WTC11 (cell line): ENCODE results near the gene LCN12. TPM values are rescaled to one million over a fixed set of nuclear protein-coding genes. Genes with fewer than 3 reads are reported as not detected.
A peak's percentile ranks its signal among the peaks of the same experiment; 100 is the strongest.

Source experiments
- ATAC-seq: fragments of 200-7000 bp; cut with Tn5 transposase; 2 replicates; pipeline ENCODE4 v1.10.0; 2021; ENCODE audit warnings: mild to moderate bottlenecking, moderate library complexity
- CTCF ChIA-PET: fragments of 300-600 bp; sonication (Branson Sonifier 250); formaldehyde crosslinking; loops from one replicate; lab custom pipeline; 2021; ENCODE audit warnings: antibody characterized with exemption; lab: Charles Lee
- POLR2A ChIA-PET: fragments of 350-600 bp; sonication (Branson Sonifier 250); formaldehyde crosslinking; loops from one replicate; lab custom pipeline; 2021; ENCODE audit warnings: antibody characterized with exemption; lab: Charles Lee
- DNase-seq: peaks from one replicate; pipeline ENCODE4 v3.0.0; 2021; ENCODE audit warnings: low spot score
- H3K27ac Mint-ChIP-seq: 2 replicates; pipeline ENCODE4 v1.8.0; 2021; ENCODE audit warnings: mixed read lengths
- H3K27me3 Mint-ChIP-seq: 2 replicates; pipeline ENCODE4 v1.8.0; 2021; ENCODE audit warnings: low read depth, mild to moderate bottlenecking, moderate library complexity, mixed read lengths
- H3K36me3 Mint-ChIP-seq: 2 replicates; pipeline ENCODE4 v1.8.0; 2021; ENCODE audit warnings: mixed read lengths
- H3K4me1 Mint-ChIP-seq: 2 replicates; pipeline ENCODE4 v1.8.0; 2022; ENCODE audit warnings: mixed read lengths
- H3K4me3 Mint-ChIP-seq: 2 replicates; pipeline ENCODE4 v1.8.0; 2021; ENCODE audit warnings: mild to moderate bottlenecking, moderate library complexity, mixed read lengths
- H3K9me3 Mint-ChIP-seq: 2 replicates; pipeline ENCODE4 v1.8.0; 2021; ENCODE audit warnings: mixed read lengths
- AFF4 ChIP-seq: sonication (generic); formaldehyde crosslinking; IDR thresholded peaks from 2 replicates; pipeline ENCODE4 v1.8.1; 2023; ENCODE audit warnings: mild to moderate bottlenecking, missing genetic modification reagents, borderline replicate concordance
- AR ChIP-seq: fragments of 250-450 bp; sonication (Bioruptor Pico); IDR thresholded peaks from 2 replicates; pipeline ENCODE4 v1.9.0; 2021; ENCODE audit warnings: mild to moderate bottlenecking
- ATF1 ChIP-seq: sonication (generic); formaldehyde crosslinking; IDR thresholded peaks from 2 replicates; pipeline ENCODE4 v1.8.1; 2023; ENCODE audit warnings: mild to moderate bottlenecking, moderate library complexity, missing genetic modification reagents
- ATF6 ChIP-seq: sonication (generic); formaldehyde crosslinking; IDR thresholded peaks from 2 replicates; pipeline ENCODE4 v1.8.1; 2023; ENCODE audit warnings: mild to moderate bottlenecking, missing genetic modification reagents
- ERG ChIP-seq: fragments of 250-450 bp; sonication (Bioruptor Pico); IDR thresholded peaks from 2 replicates; pipeline ENCODE4 v1.8.0; 2021; ENCODE audit warnings: mild to moderate bottlenecking
- FOXJ3 ChIP-seq: sonication (generic); formaldehyde crosslinking; IDR thresholded peaks from 2 replicates; pipeline ENCODE4 v1.9.0; 2021; ENCODE audit warnings: missing genetic modification reagents, mild to moderate bottlenecking, borderline replicate concordance
- IRF2 ChIP-seq: sonication (generic); formaldehyde crosslinking; IDR thresholded peaks from 2 replicates; pipeline ENCODE4 v1.8.0; 2022; ENCODE audit warnings: low read depth, missing genetic modification reagents, borderline replicate concordance
- KAT7 ChIP-seq: sonication (generic); formaldehyde crosslinking; IDR thresholded peaks from 2 replicates; pipeline ENCODE4 v1.8.1; 2023; ENCODE audit warnings: missing genetic modification reagents, mild to moderate bottlenecking, borderline replicate concordance
- NFATC4 ChIP-seq: fragments of 250-450 bp; sonication (Bioruptor Pico); IDR thresholded peaks from 2 replicates; pipeline ENCODE4 v1.9.0; 2021; ENCODE audit warnings: mild to moderate bottlenecking
- NFYB ChIP-seq: sonication (generic); formaldehyde crosslinking; conservative IDR thresholded peaks from 2 replicates; pipeline ENCODE4 v1.8.0; 2022; ENCODE audit warnings: low read depth, missing genetic modification reagents
- NR3C1 ChIP-seq: sonication (generic); formaldehyde crosslinking; conservative IDR thresholded peaks from 2 replicates; pipeline ENCODE4 v1.8.1; 2023; ENCODE audit warnings: low read depth, mild to moderate bottlenecking, missing genetic modification reagents
- RELA ChIP-seq: sonication (generic); formaldehyde crosslinking; IDR thresholded peaks from 2 replicates; pipeline ENCODE4 v1.8.1; 2022; ENCODE audit warnings: missing genetic modification reagents, mild to moderate bottlenecking, borderline replicate concordance
- SMAD3 ChIP-seq: sonication (generic); formaldehyde crosslinking; IDR thresholded peaks from 2 replicates; pipeline ENCODE4 v1.8.0; 2022; ENCODE audit warnings: missing genetic modification reagents, mild to moderate bottlenecking, borderline replicate concordance
- SOX15 ChIP-seq: fragments of 250-450 bp; sonication (Bioruptor Pico); IDR thresholded peaks from 2 replicates; pipeline ENCODE4 v1.9.0; 2021; ENCODE audit warnings: mild to moderate bottlenecking
- ZBTB21 ChIP-seq: sonication (generic); formaldehyde crosslinking; IDR thresholded peaks from 2 replicates; pipeline ENCODE4 v1.8.1; 2023; ENCODE audit warnings: mild to moderate bottlenecking, missing genetic modification reagents, borderline replicate concordance
- ZMAT4 ChIP-seq: fragments of 250-450 bp; sonication (Bioruptor Pico); IDR thresholded peaks from 2 replicates; pipeline ENCODE4 v1.9.0; 2021; ENCODE audit warnings: mild to moderate bottlenecking
- ZNF121 ChIP-seq: sonication (generic); formaldehyde crosslinking; IDR thresholded peaks from 2 replicates; pipeline ENCODE4 v1.8.0; 2023; ENCODE audit warnings: missing genetic modification reagents
- ZNF138 ChIP-seq: sonication (generic); formaldehyde crosslinking; conservative IDR thresholded peaks from 2 replicates; pipeline ENCODE4 v1.8.1; 2022; ENCODE audit warnings: mild to moderate bottlenecking, moderate library complexity, missing genetic modification reagents
- ZNF281 ChIP-seq: sonication (generic); formaldehyde crosslinking; IDR thresholded peaks from 2 replicates; pipeline ENCODE4 v1.8.0; 2023; ENCODE audit warnings: mild to moderate bottlenecking, missing genetic modification reagents
- ZNF317 ChIP-seq: sonication (generic); formaldehyde crosslinking; IDR thresholded peaks from 2 replicates; pipeline ENCODE4 v1.8.1; 2023; ENCODE audit warnings: low read depth, mild to moderate bottlenecking, moderate library complexity, missing genetic modification reagents, borderline replicate concordance
- ZNF423 ChIP-seq: fragments of 250-450 bp; sonication (Bioruptor Pico); IDR thresholded peaks from 2 replicates; pipeline ENCODE4 v2.1.2; 2022; ENCODE audit warnings: mild to moderate bottlenecking, moderate library complexity
- total RNA-seq: library from RNA; stranded (reverse); gene quantifications from 3 replicates; pipeline ENCODE4 v1.2.3, GENCODE V29; 2021

LCN12 gene
- total RNA-seq, 1 experiment from 2014 or later: 1.9 TPM

GRCh38 chr9:136942112-136942880 lies 9.8 kb upstream of the LCN12 start:
- H3K4me1 Mint-ChIP-seq: peaks cover 9% of the 10 kb centered on the region
- no peak for DNase-seq
- no peaks in the 10 kb centered on the region for H3K9me3 Mint-ChIP-seq
- CTCF ChIA-PET: no interaction called here
- POLR2A ChIA-PET: no interaction called here
- no peak overlapping the region for H3K27ac Mint-ChIP-seq
- no peaks in the 10 kb centered on the region for H3K27me3 Mint-ChIP-seq
- peaks cover 7% of the 10 kb centered on the region; the same call in 1 of the 2 replicates for H3K36me3 Mint-ChIP-seq
- no peak for TF ChIP-seq ATF6 (CRISPR knock-in tag)
- TF ChIP-seq IRF2 (CRISPR knock-in tag): peak; percentile 50; the same call in 1 of the 2 replicates
- H3K4me3 Mint-ChIP-seq: peak overlapping the region; percentile 59; the same call in 1 of the 2 replicates
- no peak for ATAC-seq

- POLR2A ChIA-PET: no interaction called here
Measured at GRCh38 chr9:136942881-136943230, 9.2 kb upstream of the LCN12 start.

More at GRCh38 chr9:136942881-136943230, 9.2 kb upstream of the LCN12 start:
- H3K36me3 Mint-ChIP-seq: peaks cover 7% of the 10 kb centered on the region; the same call in 1 of the 2 replicates
- H3K4me1 Mint-ChIP-seq: peaks cover 9% of the 10 kb centered on the region
- no peaks in the 10 kb centered on the region for H3K27me3 Mint-ChIP-seq
- no peaks in the 10 kb centered on the region for H3K9me3 Mint-ChIP-seq
- CTCF ChIA-PET: interaction anchor here (8.7 kb wide), 1 partner anchor 92 kb away, joined by 151 read pairs; no protein-coding TSS in a partner anchor
- TF ChIP-seq AFF4 (CRISPR knock-in tag) (no peak), SOX15 (CRISPR knock-in tag) (no peak), ZNF121 (CRISPR knock-in tag) (no peak), ZNF317 (CRISPR knock-in tag) (no peak), ZNF423 (CRISPR knock-in tag) (no peak), ATF1 (CRISPR knock-in tag) (no peak), ZNF281 (CRISPR knock-in tag) (no peak), ERG (CRISPR knock-in tag) (no peak), ZBTB21 (CRISPR knock-in tag) (no peak), SMAD3 (CRISPR knock-in tag) (no peak), NFATC4 (CRISPR knock-in tag) (no peak), RELA (CRISPR knock-in tag) (no peak), ZMAT4 (CRISPR knock-in tag) (no peak), AR (no peak), FOXJ3 (CRISPR knock-in tag) (no peak), NR3C1 (CRISPR knock-in tag) (no peak), ZNF138 (CRISPR knock-in tag) (no peak), KAT7 (CRISPR knock-in tag) (no peak), NFYB (no peak)
- H3K4me3 Mint-ChIP-seq: peak overlapping the region; percentile 59
- ATAC-seq (no peak), DNase-seq (no peak)
- no peak overlapping the region for H3K27ac Mint-ChIP-seq
